Activated CD4-positive, alpha-beta T cell treated with anti-CD3 and anti-CD28 coated beads, Interleukin-2, amount 50 U/mL, for 1 hour (primary cell): ENCODE measurements around the gene MGAT5B.
"Not testable (repeated sequence)": the region's sequence is repeated elsewhere in the genome, so short reads cannot be mapped to it uniquely, and the experiment has no call there.

Source experiments
- DNase-seq: peaks from one replicate; pipeline ENCODE4 v3.0.0-alpha.2; 2020

The MGAT5B gene

DNA sequence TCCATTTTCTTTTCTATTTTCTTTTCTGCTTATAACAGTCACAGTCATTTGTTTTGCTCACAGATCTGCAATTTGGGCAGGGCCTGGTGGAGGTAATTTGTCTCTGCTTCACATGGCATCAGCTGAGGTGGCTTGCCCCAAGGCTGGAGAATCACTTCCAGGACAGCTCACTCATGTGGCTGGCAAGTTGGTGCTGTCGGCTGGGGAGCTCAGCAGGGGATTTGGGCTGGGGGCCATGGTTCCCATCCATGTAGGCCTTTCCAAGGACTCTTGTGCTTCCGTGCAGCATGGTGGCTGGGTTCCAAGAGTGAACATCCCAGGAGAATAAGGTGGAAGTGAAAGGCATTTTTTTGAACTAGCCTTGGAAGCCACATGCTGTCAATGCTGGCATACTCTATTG lies 85.7 kb downstream of the MGAT5B start:
- no peak for DNase-seq

DNA sequence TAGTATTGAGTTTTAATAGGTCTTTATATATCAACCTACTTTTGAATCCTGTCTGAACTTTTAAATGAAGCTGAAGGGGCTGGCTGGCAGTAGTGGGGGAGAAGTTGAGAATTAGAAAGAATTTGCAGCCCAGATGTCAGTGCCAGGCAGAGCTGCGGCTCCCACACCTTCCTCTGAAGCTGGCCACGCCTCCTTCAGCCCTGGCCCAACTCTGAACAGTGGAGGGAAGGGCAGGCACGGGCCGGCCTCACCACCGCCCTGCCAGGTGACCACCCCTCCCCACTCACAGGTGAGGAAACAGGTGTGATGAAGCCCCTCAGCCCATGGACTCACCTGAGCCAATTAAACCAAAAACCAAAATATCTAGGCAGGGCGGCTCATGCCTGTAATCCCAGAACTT lies 87.0 kb downstream of the MGAT5B start:
- DNase-seq = no peak

DNA sequence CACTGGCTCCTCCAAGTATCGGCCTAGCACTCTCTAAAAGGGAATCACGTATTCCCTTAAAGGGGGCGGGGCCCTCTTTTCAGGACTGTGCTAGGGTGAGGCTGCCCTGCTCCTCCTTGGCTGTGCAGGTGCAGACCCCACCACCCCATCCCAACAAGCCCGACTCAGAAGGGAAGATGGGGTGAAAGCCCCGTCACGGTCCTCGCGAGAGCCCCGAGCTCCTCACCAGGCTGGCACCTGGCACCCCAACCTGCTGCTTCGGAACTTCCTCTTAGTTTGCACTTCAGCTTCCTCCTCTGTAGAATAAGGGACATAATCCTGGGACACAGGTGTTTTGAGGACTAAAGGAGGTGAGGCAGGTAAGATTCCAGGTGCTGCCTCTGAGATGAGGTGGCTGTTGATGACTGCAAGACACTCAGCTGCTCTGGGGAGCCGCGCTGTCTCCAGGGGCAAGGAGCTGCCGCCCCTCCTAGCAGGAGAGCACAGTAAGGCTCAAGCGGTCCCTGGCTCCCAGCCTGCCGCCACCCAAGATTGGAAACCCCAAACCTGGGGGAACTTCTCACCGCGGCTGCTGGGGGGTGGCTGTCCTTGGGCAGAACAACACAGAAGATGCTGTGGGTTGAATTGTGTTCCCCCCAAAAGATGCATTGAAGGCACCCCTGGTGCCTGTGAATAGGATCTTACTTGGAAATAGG lies 88.8 kb downstream of the MGAT5B start:
- DNase-seq = no peak

DNA sequence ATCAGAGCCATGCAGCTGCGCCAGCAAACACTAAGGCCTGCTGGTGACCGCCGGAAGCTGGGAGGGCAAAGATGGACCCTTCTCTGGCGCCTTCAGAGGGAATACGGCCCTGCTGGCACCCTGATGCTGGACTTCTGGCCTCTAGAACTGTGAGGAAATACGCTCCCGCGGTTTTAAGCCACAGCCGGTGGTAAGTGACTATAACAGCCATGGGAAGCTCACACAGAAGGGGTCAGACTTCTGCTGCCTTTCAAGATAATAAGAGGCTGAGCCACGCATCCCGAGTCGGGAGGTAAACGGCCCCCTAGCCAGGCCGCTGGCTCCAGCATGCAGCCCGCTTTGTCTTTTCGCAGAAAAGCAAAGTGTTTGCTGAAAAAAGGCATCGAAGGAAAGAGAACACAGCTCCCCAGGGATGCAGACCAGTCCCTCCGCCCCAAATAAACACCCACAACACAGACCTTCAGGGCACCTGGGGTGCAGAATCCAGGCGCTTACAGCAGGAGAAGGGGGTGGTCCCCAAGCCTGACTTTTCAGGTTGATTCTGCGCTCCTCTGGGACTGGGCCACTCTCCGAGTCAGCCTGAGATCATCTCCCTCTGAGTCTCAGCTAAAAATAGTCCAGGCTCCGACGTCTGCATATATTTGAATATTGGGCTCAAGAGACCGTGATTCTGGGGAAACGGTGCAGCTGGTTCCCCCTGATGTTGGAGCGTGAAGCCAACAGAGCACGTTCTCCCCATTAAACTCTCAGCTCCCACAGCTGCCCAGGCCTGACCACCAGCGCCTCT lies 89.7 kb downstream of the MGAT5B start:
- DNase-seq = no peak

DNA sequence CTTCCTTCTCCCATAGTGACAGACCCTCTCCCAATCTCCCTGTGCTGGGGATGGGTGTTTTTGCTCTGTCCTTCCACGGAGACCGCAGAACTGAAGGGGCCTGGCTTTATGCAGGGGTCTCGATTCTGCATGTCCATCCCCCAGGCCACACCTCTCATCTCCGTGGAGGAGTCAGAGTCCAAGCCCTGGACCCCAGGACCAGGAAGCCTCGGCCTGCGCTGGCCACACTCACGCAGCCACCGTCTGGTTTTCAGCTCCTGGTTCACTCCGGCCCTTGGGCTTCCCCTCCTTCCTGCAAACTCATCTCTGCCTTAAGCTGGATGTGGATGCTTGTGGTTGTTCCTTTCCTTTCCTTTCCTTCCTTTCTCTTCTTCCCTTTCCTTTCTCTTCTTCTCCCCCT lies 90.8 kb downstream of the MGAT5B start:
- DNase-seq = no peak

DNA sequence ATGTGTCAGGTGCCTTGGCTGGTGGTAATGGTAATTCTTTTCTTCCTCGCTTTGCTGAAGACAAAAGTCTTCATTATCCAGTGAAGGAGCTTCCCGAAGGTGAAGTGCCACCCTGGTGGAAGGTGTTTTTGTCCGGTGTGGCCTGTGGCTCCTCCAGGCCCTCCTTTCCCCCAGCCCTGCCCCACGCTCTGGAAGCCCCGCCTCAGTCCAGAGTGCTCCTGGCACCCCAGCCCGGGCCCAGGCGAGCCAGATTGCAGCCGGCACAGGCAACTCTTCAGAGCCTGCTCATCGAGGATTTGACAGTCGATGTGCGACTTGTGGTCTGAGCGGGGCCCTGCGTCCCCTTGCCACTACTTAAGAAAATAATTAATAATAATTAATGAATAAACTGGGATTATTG lies 93.7 kb downstream of the MGAT5B start:
- DNase-seq = no peak

DNA sequence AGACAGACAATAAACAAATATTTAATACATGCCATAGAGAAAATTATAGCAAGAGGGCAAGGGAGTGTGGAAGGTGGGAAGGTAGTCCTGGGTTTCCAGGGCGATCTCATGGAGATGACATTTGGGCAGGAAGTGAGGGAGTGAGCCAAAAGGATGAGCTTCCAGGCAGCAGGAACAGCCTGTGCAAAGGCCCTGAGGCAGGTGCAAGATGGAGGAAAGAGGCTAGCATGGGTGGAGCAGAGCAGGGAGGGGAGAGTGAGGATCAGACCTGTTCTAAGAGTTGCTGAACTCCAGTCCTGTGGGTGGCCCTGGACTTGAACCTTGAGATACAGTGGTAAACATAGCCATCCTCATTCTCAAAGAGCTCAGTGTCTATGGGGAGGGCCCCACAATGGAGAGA lies 94.7 kb downstream of the MGAT5B start:
- no peak for DNase-seq

DNA sequence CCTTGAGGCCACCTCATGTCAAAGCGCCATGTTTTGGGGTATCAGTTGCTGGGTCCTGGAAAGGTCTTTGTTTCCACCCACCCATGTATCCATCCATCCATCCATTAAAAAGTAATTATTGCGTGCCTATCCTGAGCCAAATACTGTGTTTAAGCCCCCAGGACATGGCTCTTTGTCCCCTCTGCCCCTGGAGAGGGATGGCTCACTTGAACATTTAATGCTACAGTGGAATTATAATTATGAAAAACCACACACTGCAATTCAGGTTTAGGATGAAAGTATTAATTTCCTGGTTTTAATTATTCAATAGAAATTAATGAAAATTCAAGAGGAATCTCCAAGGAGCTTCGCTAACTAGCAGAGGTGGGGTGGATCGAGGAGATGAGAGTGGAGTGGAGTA lies 97.8 kb downstream of the MGAT5B start:
- DNase-seq = no peak

DNA sequence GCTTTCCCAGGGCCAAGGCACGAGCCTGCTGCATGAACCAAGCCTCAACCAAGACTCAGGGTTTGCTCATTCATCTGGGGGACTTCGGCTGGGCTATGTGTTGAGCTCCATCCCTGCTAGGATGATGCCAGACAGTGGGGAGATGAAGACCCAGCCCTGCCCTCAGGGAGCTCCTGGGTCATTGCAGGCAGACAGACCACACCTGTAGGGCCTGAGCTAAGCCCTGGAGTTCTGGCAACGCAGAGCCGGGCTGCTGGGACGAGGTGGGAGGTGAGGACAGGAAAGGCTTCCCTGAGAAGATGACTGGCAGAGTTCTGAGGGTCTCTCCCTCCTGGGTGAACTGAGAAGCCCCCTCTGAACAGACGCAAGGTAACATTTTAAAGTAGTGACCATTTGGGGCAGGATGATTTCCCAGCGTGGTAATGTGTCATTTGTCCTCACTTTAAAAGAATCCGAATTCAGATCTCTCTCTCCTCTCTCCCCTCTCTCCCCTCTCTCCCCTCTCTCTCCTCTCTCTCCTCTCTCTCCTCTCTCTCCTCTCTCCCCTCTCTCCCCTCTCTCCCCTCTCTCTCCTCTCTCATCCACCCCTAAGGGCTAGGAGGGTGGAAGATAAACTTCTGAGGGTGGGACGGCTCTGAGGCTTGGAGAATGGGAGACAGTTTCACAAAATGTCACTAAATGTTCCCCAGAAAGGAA lies 98.4 kb downstream of the MGAT5B start:
- DNase-seq = no peak

DNA sequence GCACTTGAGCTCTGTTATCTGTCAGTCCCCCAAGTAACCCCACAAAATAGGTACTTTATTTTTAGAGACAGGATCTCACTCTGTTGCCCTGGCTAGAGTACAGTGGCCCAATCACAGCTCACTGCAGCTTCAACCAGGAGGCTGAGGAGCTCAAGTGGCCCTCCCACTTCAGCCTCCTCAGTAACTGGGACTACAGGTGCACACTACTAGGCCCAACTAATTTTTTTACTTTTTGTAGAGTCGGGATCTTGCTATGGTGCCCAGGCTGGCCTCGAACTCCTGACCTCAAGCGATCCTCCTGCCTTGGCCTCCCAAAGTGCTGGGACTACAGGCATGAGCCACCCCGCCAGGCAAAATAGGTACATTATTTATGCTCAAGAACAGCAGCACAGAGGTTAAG lies 99.6 kb downstream of the MGAT5B start:
- DNase-seq = no peak

DNA sequence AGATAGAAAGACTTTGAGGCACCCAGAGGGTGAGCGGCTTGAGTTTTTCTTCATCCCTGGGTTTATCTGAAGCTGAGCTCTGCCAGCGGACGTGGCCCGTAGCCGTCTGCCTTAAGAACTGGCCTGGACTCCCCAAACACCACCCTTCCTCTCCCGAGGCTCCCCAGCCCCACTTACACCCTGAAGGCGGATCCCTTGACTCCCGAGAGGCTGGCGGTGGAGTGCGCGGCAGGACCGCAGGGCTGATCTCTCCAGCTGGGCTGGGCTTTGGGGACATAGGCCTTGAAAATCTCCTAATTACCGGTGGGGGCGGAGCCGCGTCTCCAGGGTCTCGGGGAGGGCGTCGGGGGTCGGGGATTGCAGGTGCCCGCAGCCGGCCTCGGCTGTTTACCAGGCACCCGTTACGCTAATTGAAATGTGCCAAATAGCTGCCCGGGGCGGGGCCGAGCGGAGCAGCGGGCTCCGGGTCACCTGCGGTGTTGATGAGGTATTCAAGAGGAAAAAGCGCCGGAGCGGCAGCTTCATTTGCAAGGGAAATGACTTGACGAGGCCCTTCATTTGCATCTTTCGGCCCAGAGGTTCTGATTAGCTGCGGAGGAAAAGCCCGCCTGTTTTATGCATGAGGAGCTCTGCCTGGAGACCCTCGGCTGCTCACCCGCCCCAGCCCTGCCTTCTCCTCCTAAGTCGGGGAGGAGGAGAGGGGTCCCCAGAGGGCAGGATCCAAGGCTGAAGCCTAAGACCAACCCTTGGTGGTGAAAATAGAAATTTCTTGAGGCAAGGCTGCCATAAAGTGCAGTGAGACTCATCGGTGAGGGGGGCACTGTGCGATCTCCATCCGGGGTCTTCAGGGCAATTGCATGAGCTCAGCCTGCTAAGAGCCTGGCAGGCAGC lies 100.7 kb downstream of the MGAT5B start:
- DNase-seq = peak; percentile 48

DNA sequence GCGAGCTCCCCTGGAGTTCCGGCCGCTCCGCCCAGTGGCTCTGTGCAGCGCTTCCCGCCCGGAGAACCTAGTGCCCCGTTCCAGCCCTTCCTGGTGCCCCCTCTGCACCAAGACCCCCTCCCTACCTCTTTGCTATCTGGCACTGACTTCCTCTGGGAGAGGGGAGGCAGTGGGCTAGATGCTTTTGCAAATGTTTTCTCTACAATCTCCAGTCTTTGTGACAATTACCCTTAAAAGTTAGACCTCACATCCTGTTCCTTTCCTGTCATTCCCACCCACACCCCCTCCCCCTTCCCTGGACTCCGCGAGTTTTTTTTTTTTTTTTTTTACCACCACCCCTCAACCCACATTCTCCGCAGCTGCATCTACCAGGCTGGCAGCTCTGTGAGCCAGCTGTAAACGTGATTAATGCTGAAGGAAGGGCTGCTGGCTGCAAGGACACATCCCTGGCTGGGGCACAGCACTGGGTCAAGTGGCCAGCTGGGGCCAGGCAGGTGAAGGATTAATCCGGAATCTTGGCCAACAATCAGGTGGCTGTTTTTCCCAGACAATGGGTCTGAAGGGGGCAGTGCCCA lies 101.5 kb downstream of the MGAT5B start:
- DNase-seq = no peak

DNA sequence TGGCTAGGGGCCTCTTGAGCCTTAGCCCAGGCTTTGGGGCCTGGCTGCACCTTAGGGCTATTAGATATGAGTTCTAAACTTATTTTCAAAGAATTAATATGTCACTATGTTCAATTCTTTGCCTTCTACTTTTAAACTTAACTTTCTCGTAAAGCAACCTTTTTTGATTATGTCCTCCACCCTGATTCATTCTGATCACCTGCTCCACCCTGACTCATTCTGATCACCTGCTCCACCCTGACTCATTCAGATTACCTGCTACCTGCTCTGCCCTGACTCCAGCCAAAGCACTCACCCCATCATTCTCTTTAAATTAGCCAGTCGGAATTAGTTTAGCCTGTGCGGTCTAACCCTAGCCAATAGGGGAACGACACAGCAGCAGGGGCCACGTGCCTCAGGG lies 102.0 kb downstream of the MGAT5B start:
- DNase-seq = not testable (repeated sequence)

DNA sequence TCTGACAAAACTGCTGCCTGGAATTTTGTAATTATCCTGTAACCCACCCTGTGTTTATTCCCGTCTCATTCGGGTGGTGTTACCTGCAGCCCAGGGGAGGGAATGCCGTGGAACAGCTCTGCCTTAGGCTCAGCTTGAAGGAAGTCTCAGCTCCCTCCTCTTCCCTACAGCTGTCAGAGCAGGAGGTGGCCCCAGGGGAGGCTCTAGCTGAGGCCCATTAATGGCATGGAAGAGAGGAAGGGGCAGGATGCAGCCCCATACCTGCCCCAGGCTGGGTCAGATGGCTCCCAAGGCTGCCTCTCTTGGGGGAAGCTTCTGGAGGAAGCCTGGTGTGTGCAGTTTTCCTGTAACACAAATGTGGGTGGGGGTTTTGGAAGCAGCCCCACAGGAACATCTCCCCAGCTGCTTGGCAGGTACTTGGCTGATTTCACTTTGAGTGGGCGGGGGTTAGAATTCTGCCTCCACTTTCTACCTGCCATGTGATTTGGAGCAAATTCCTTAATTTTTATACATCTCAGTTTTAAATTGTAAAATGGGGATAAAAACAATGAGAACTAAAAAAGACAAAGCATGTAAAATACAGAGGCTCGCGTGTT lies 103.9 kb downstream of the MGAT5B start:
- DNase-seq = no peak

DNA sequence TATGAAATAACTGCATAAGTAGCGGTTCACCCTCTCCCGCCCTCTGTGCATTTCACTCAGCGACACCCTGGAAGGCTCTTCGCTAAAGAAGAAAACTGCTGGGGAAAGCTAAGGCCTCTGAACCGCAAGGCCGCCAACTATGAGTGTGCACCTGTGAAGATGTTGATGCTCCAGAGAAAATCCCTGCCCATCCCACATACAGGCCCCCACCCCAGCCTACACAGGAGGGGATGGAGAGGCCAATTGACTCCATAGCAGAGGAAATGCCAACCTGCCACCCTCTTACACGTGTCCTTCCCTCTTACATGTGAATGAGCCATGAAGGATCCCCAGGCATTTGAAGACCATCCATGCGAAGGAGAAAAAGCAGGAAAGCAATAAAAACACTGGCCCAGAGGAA lies 104.8 kb downstream of the MGAT5B start:
- no peak for DNase-seq

DNA sequence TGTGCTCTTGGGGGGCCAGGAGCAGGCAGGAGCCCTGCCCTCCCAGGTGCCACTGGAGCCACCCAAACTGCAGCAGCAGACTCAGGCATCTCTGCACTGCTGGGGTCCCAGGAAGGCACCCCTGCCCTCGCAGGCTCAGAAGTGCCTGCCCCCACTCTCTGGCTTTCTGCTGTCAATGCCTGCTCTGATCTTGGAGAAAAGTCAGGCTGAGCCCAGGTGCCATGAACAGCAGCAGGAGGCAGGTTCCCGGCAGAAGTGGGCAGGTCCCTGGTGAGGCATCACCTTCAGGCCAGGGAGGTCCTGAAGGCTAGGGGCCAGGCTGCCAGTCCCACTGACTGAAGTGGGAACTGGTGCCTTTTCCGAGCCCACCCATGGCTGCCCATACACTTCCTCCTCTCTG lies 106.5 kb downstream of the MGAT5B start:
- no peak for DNase-seq

DNA sequence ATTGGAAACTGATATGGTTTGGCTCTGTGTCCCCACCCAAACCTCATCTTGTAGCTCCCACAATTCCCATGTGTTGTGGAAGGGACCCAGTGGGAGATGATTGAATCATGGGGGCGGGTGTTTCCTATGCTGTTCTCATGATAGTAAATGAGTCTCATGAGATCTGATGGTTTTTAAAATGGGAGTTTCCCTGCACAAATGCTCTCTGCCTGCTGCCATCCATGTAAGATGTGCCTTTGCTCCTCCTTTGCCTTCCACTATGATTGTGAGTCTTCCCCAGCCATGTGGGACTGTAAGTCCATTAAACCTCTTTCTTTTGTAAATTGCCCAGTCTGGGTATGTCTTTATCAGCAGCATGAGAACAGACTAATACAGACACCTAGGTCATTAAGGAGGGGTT lies 109.8 kb downstream of the MGAT5B start:
- DNase-seq = not testable (repeated sequence)

DNA sequence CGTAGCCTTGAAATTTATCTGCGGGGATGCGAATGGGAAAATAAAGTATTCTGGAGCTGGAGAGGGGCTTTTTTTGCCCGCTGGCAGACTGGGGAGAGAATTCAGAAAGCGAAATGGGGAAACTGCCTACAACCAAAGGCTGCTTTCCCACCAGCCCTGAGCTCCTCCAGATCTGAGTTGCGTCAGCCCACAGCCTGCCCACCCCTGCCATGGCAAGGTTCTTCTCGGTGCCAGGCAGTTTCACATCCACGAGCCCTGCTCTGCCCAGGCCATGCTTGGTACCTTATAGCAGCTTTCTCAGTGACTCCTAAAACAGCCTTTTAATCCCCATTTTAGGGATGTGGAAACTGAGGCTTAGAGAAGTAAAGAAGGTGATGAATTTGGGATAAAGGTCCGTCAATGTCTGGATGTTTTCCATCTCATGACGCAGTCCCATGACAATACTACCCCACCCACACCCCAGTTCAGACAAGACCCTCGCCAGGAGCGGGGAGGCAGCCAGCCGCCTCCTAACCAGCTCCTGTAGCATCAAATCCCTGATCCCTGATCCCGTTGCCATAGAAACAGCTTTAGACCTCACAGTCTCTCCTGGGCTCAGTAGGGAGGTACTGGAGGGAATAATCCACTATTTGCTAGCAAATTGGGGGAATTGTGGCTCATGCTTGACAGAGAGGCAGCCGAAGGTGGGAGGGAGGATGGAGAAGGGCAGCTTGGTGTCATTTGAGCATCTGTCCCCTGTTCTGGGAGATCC lies 113.5 kb downstream of the MGAT5B start:
- DNase-seq = no peak

DNA sequence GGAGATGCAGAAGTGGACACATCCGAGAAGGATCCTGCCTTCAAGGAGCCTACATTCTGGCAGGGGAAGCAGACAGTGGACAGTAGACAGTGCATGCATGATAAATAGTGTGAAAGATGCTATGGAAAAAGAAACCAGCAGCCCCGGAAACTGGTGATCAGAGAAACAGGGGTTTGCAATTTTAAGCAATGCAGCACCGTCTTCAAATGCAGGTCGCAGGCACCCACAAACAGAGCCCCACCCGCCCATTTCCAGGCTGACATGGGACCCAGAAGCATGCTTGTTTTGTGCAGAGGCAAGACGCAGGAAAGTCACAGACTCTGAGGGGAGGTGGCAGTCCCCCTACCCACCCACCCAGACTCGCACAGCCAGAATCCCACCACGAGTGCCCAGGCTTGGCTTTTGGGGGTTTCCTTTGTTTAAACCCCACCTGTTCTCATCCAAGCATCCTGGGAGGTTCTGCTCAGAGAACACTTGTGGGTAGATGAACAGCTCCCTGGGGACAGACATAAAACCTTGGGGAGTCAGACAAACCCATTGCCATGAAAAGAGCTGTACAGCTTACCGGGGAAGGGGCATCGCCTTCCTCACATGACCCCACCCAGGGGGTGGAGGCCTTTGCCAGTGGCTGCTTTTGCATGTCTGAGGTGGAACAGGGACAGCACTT lies 114.3 kb downstream of the MGAT5B start:
- DNase-seq = peak; percentile 23

DNA sequence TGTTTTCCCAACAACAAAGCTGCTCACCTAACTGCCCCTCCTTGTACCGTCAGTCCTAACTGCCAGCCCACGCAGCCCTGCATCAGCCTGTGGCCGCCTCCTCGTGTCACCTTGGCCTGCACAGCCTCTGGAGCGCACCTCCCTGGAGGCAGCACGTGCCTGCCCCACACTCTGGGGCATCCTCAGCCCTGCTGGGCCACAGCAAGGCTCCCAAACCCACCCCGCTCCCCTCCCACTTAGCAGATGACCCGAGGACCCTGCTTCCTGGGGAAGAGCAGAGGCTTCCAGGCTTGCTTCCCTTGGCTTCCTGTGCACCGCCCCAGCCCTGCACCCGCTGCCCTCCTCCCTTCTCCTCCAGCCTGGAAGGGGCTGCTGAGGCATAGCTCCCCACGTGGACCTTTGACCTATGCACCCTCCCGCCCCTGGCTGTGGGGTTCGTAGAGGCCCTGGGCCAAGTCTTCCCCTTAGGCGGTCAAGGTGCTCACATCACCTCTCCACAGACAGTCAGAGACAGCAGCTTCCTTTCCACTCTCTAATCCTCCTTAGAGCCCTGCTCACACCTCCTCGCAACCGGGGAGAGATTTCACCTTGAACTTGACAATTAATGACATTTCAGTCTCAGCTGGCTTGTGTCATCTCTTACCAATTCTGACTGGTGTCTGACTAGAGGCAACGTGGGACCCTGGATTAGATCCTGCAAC lies 115.0 kb downstream of the MGAT5B start:
- DNase-seq = no peak
